HG02973 (cell line): ENCODE measurements around the gene FAM163B.
"Not testable (repeated sequence)": the region's sequence is repeated elsewhere in the genome, so short reads cannot be mapped to it uniquely, and the experiment has no call there.

Experiments used
- ATAC-seq: cut with Tn5 transposase; IDR thresholded peaks from one replicate; pipeline ENCODE4 v1.9.1; 2021; ENCODE audit warnings: moderate library complexity; ENCODE audit not compliant: unreplicated experiment

The FAM163B gene

GRCh38 chr9:133571391-133571890 lies 37.7 kb downstream of the FAM163B start:
- ATAC-seq, result no peak

DNA sequence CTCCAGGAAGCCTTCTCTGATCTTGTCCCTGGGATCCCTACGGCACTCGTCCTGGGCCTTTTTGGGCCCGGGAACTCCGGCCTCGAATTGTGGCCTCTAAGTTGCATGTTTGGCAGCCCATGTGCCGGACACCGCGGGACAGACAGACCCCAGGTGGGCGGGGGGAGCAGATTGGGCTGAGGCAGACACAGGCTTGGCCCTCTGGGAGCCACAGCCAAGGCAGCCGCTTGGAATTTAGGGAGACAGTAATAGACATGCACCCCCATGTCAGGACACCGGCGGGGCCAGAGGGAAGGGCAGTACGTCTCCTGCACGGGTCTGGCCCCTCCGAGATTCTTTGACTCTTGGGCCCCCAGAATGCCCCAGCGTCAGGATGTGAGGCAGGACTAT lies 38.5 kb downstream of the FAM163B start:
- no peak for ATAC-seq

DNA sequence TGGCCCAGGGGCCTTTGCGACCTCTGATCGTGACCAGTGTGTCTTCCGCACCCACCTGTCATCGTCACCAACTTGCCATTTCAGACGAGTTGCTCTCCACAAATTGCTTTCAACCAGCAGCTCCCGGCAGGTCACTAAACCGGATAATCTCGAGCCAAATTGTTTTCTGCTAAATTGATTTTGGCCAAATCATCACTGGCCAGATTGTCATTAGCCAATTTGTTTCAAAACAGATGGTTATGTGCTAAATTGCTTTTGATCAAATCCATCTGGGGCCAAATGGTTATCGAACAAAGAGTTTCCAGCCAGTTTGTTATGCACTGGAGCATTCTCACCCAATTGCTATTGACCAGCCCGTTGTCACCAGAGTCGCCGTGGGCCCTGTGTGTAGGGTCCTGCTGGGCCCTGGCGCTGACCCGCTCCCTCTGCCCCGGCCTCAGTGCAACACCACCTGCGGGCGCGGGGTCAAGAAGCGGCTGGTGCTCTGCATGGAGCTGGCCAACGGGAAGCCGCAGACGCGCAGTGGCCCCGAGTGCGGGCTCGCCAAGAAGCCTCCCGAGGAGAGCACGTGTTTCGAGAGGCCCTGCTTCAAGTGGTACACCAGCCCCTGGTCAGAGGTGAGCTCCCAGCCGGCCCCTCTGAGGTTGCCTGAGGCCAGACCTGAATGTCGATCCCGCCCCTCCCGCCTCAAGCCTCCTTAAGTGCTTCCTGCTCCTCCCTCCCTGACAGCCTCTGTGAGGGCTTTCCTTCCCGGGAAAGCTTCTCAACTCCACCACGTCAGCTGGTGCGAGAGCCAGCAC lies 39.1 kb downstream of the FAM163B start:
- ATAC-seq, result no peak

DNA sequence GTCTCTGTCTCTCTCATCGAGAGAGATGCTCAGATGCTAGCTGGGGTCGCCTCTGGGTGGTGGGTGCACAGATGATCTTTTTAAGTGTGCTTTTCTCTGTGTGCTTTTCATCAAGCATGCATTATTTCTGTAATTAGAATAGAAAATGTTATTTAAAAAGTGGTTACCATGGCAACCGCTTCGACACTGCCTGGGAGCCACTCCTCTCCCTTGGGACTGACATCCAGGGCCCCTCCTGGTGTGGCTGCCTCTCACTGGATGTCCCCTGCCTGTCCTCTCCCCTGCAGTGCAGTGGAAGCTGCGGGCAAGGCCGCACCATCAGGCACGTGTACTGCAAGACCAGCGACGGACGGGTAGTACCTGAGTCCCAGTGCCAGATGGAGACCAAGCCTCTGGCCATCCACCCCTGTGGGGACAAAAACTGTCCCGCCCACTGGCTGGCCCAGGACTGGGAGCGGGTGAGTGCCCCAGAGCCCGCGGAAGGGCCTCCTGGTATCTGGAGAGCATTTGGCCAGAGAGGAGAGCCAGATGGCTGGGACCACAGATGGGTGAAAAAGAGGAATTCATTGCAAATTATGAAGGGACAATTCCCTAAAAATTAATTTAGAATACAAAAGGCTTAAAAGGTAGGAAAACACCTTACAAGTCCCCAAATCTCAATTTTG lies 39.9 kb downstream of the FAM163B start:
- ATAC-seq, result no peak

DNA sequence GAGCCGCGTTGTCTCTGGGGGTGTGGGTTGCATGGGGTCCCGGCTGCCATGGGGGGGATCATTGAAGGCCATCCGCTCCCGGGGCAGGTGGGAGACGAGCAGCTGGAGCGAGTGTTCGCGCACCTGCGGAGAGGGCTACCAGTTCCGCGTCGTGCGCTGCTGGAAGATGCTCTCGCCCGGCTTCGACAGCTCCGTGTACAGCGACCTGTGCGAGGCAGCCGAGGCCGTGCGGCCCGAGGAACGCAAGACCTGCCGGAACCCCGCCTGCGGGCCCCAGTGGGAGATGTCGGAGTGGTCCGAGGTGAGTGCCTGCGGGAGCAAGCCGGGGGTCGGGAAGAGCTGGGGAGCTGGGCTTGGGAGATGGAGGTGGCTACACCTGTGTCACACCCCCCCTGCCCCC lies 41.0 kb downstream of the FAM163B start:
- no peak for ATAC-seq

GRCh38 chr9:133566817-133567216 lies 42.4 kb downstream of the FAM163B start:
- no peak for ATAC-seq

- ATAC-seq, result no peak
These were observed 42.8 kb downstream of the FAM163B start for GRCh38 chr9:133566382-133566781.

DNA sequence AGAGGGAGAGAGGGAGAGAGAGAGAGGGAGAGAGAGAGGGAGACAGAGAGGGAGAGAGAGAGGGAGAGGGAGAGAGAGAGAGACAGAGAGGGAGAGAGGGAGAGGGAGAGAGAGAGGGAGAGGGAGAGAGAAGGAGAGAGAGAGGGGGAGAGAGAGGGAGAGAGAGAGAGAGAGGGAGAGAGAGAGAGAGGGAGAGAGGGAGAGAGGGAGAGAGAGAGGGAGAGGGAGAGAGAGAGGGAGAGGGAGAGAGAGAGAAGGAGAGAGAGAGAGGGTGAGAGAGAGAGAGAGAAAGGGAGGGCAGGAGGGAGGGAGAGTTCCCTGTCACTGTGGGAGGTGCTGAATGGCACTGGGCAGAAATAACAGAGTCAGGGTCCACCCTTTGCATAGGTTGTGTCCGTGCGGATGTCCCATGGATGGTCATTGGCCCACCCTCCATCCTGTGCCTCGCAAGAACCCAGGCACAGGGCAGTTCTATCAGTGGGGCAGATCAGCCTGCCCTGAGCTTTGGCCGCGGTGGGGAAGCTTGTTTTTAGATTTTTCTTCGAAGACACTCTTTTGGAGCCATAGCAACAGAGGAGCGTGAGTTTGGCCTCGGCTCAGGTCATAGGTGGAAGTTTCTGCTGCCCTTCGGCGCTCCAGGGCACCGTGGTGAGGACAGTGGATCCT lies 44.6 kb downstream of the FAM163B start:
- no peak for ATAC-seq

GRCh38 chr9:133563814-133564213 lies 45.4 kb downstream of the FAM163B start:
- ATAC-seq, result not testable (repeated sequence)

GRCh38 chr9:133563291-133563796 lies 45.8 kb downstream of the FAM163B start:
- ATAC-seq, result no peak

- ATAC-seq, result no peak
These were observed 46.4 kb downstream of the FAM163B start for GRCh38 chr9:133562611-133563290.

- no peak for ATAC-seq
These were observed 47.1 kb downstream of the FAM163B start for GRCh38 chr9:133561976-133562554.

GRCh38 chr9:133560944-133561343 lies 48.2 kb downstream of the FAM163B start:
- ATAC-seq, result no peak

DNA sequence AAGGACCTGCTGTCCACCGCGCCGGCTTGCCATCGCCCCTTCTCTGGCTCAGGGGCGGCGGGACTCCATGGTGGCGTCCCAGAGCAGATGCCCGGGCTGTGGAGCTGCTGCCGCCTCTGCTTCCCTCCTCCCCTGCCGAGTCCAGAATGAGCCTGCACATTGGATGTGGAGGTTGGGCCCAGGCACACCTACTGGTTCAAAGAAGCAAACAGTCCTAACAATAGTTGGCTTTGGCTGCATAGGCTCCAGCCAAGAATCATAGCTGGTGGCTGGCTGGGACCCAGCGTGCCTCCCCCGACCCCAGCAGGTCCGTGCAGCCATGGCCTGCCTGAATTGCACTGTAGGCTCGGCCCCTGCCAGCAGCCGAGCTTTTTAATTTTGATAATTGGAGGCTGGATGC lies 48.9 kb downstream of the FAM163B start:
- ATAC-seq, result no peak

- no peak for ATAC-seq
These were observed 50.7 kb downstream of the FAM163B start for GRCh38 chr9:133558191-133559126.

DNA sequence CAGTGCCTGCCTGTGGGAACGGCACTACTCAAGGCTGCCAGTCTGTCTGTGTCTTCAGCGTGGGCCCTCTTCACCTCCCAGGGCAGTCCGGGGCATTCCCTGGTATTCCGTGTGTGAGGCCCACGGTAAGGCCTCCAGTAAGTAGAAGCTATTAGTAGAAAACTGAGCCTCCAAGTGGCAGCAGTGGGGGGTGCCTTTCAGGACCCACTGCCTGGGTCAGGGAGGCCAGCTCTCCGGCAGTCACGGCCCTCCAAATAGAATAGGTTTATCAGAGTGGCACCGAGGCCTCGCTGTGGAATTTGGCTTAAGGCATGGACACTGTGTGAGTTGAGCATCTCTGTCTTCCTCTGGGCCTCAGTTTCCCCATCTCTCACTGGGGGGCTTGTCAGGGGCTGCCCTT lies 51.6 kb downstream of the FAM163B start:
- no peak for ATAC-seq

DNA sequence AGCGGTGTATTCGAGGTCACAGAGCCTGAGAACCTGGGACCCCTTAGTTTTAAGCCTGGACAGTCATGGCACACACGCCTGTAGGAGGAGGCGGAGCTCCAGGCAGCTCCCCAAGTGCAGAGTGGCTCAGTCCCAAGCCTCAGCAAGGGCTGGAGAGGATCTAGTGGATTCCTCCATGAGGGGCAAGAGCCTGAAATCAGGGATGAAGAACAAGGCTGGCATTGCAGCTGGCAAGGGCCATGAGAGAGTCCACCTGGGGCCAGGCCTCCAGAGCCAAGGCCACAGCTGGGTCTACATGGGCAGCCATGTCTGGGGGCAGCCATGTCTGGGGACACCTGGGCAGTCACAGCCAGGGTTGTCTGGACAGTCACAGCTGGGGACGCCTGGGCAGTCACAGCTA lies 52.8 kb downstream of the FAM163B start:
- ATAC-seq, result no peak

DNA sequence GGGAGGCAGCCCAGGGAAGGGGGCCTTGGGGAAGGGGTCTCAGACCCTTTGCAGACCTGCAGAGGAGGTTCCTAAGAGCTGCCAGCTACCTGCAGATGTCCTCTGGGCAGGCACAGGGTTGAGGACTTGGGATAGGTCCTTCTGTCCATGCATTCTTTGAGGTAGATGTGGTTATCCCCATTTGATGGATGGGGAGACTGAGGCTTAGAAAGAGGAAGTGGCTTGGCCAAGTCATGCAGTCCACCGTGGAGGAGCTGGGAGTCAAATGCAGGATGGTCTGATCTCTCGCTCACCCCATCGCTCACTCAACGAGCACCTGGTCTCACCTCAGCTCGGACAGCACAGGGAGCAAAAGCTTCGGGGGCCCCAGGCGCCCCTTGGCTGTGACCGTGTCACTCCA lies 54.5 kb downstream of the FAM163B start:
- ATAC-seq, result no peak

DNA sequence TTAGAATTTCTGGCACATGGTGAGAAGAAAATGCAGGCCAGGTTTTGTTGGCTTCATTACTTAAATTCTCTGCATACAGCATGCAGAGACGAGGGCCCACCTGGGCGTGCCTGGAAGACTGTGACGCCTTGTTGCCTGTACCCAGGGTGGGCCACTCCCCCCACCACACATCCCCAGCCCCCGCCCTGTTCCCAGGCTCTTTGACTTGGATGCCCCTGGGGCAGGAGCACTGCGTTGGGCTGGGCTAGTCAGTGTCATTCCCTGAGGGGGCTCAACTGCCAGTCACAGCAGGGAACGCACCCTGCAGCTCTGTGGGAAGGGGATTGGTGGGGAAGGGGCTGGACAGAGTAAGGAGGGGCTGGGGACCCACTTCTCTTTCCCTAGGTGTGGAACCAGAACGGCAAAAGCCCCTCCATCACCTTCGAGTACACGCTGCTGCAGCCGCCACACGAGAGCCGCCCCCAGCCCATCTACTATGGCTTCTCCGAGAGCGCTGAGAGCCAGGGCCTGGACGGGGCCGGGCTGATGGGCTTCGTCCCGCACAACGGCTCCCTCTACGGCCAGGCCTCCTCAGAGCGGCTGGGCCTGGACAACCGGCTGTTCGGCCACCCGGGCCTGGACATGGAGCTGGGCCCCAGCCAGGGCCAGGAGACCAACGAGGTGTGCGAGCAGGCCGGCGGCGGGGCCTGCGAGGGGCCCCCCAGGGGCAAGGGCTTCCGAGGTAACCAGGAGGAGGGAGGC lies 55.0 kb downstream of the FAM163B start:
- no peak for ATAC-seq
